GM18511 (cell line): ENCODE measurements around the gene VAPA.

ENCODE experiments used
- ATAC-seq: cut with Tn5 transposase; IDR thresholded peaks from one replicate; pipeline ENCODE4 v1.9.1; 2021; ENCODE audit warnings: mild to moderate bottlenecking, moderate library complexity; ENCODE audit not compliant: unreplicated experiment

Gene VAPA

GRCh38 chr18:9994701-9995235, 81.0 kb downstream of the VAPA start:
- ATAC-seq, result no peak

GRCh38 chr18:9995631-9996030, 81.8 kb downstream of the VAPA start:
- ATAC-seq, result no peak

- ATAC-seq, result no peak
Observed at GRCh38 chr18:9996094-9996493, 82.3 kb downstream of the VAPA start.

DNA sequence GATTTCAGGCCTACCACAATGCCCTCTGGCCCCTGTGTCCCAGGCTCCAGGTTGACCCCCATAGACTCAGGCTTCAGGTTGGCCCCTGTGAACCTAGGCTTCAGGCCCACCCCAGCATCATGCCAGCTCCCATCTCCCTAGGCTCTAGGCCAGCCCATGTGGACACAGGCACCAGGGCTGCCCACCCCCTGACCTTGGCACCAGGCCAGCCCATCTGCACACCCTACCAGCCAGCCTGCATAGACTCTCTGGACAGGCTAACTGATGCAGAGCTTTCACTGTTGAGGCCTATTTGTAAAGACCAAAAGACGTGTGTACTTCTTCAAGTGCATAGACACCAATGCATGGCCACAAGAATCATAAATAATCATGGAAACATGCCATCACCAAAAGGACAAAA, 83.9 kb downstream of the VAPA start:
- no peak for ATAC-seq

DNA sequence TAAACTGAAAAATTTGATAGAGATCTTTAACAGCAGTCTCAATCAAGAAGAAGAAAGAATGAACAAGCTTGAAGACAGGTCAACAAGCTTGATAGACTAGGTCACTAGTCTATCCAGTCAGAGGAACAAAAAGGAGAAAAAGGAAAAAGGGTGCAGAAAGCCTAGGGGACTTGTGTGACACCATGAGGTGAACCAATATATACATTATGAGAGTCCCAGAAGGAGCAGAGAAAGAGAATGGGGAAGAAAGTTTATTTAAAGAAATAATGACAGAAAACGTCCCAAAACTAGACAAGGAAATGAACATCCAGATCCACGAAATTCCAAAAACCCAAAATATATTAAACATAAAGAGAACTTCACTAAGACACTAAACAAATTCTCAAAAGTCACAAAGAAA, 84.5 kb downstream of the VAPA start:
- ATAC-seq, result no peak

DNA sequence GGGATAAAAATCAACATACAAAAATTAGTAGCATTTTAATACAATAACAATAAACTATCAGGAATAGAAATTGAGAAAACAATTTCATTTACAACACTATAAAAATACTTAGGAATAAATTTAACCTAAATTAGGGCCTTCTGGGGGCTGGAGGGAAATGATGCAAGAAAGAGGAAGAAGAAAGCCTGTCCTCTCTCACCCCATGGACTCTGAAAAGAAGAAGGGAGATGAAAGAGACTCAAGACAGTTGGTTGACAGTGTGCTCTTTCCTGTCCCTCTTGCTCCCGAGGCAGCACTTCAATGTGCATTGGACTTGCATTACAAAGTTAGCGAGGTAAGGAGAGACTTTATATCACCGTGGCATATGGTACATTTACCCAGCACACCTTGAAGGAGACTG, 88.5 kb downstream of the VAPA start:
- no peak for ATAC-seq

- no peak for ATAC-seq
Observed at GRCh38 chr18:10003281-10003680, 89.5 kb downstream of the VAPA start.

DNA sequence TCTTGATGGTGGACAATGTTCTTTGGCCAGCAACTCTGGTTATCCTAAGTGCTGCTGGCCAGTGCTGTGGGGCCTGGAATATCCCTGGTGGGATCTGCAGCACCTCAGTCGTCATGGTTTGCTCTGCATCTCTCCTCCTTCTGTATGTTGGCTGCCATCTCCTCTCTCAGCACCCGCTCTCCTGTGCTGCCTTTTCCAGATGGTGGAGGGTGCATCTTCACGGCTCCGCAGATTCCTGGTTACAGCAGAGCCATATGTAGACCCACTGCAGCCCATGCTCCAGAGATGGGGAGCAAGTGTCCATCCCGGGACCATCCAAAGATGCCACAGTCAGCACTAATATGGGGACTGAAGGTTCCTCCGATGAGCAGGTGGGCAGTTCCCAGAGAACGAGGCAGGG, 90.0 kb downstream of the VAPA start:
- ATAC-seq, result no peak

DNA sequence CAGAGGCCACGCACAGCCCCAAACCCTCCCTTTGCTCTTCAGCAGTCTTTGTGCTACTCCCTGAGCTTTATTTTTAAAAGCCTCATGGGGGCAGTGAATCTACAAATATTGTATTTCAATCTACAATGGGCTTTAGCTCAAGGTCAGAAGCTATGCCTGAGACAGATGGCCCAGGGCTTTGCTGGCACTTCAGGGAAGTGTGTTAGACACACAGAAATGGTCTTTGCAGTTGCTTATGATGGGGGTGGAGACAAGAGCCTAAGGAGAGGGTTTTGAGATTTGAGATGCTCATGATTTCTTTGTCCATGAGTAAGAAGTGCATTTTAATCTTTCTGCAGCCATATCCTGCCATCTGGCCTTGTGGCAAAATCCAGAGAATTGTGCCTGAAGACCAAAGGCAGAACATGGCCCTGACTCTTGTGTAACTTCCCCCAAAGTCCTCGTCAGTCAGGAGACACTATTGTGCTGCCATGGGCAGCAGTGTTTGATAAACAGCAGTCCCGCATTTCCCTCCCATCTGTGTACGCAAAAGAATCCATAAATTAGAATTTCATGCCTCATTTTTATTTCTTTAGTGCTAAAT, 92.6 kb downstream of the VAPA start:
- ATAC-seq, result no peak

DNA sequence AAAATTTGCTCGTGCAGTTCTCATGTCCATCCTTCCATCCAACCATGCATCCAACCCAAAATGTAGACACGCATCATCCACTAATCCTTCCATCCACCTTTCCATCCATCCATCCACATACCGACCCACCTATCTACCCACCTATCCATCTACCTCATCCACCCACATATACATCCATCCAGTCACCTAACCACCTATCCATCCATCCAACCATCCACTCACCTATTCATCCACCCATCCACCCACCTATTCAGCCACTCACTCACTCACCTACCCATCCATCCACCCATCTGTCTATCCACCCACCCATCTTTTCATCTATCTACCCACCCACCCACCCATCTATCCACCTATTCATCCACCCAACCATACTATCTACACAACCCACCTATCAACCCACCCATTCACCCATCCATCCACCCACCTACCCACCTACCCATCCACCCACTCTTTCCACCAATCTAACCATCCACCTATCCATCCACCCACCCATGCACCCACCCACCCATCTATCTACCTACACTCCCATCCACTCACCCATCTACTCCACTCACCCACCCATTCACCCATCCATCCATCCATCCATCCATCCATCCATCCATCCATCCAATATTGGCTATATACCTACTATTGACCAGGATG, 94.3 kb downstream of the VAPA start:
- ATAC-seq, result no peak
